Measurements from ENCODE around the gene PROC.

GRCh38 chr2:127407091-127407490 is 11.1 kb upstream of the PROC start:
- no peak for TF ChIP-seq CTCF (IDR thresholded peaks at IDR 0.05)
- TF ChIP-seq POLR2A (IDR thresholded peaks at IDR 0.05): no peak
- TF ChIP-seq POLR2AphosphoS5 (IDR thresholded peaks at IDR 0.05): no peak
